ENCODE data around the gene SPTBN1.
A peak's percentile ranks its signal among the peaks of the same experiment; 100 is the strongest.

Gene SPTBN1

GRCh38 chr2:54636415-54637139, 180.4 kb downstream of the SPTBN1 start:
- intact Hi-C loops (cut with DNase I): no loop called here
- no peak for DNase-seq

DNA sequence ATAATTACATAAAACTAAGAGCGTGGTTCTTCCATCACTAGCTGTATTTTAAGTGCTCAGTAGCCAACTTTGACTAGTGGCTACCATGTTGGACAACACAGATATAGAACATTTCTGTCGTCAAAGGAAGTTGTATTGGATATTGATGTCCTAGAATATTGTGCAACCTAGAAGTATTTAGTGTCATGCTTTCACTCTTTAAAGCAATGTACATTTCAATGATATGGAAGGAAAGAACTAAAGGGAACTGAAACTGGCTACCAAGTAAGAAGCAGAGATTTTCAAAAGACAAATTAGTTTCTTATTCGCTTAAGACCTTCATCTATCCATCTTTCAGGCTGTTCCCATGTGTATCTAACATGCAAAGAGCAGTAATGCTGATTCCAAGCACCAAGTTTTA, 182.0 kb downstream of the SPTBN1 start:
- no peak for DNase-seq
- intact Hi-C loops (cut with DNase I): no loop called here

- no peak for DNase-seq
- intact Hi-C loops (cut with DNase I): no loop called here
Measured at GRCh38 chr2:54638774-54639187, 182.7 kb downstream of the SPTBN1 start.

DNA sequence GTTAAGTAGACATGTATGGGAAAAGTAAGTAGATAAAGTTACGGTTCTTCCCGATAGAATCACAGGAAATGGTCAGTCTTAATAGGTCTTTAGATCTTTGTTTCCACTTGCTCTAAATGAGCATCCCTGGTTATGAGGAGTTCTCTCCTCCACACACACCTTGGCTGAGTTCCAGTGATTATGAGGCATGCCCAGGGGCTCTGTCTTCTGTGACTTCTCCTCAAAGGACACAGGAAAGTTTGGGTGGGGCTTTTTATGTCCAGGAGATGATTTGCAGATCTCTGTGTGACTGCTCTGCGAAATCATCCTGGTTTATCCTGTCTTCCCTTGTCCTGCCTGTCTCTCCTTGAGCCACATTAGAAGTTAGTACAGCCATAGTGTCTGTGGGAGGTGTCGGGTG, 183.5 kb downstream of the SPTBN1 start:
- DNase-seq: no peak
- intact Hi-C loops (cut with DNase I): loop anchor here (10.0 kb wide), 1 partner anchor 115 kb away; no protein-coding TSS in a partner anchor

- DNase-seq: no peak
- intact Hi-C loops (cut with DNase I): loop anchor here (10.0 kb wide), 1 partner anchor 116 kb away; no protein-coding TSS in a partner anchor
Measured at GRCh38 chr2:54640834-54641540, 184.9 kb downstream of the SPTBN1 start.

DNA sequence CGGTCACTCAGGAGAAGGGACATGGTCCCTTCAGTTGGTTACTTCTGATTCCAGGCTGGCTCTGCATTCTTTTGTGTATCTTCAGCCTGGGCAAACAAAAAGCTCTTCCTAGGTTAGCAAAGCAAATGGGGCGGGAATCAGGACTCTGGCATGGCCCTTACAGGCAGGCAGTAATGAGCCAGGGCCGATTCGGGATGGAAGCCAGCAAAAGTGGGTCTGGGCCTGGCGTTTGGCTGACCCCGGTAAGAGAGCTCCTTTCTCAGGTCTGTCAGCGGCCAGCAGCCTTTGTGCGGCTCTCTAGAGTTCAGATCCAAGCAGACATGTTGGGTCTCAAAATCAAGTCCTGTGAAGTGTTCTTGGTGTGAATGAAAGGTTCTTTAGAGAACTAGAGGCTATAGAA, 185.9 kb downstream of the SPTBN1 start:
- intact Hi-C loops (cut with DNase I): loop anchor here (10.0 kb wide), 1 partner anchor 117 kb away; no protein-coding TSS in a partner anchor
- DNase-seq: peak in 6 of 10 donors; percentile 45 to 86 (median 66)

- no peak for DNase-seq
- intact Hi-C loops (cut with DNase I): loop anchor here (10.0 kb wide), 1 partner anchor 118 kb away; no protein-coding TSS in a partner anchor
Measured at GRCh38 chr2:54642677-54643430, 186.7 kb downstream of the SPTBN1 start.

DNA sequence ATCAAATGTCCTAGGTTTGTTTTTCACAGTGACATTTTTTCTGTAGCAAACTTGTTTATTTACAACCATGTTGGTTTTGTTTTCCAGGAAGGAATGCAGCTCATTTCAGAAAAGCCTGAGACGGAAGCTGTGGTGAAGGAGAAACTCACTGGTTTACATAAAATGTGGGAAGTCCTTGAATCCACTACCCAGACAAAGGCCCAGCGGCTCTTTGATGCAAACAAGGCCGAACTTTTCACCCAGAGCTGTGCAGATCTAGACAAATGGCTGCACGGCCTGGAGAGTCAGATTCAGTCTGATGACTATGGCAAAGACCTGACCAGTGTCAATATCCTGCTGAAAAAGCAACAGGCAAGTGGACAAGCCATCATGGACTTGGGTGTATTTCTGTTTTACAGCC, 188.1 kb downstream of the SPTBN1 start:
- intact Hi-C loops (cut with DNase I): loop anchor here (10.0 kb wide), 1 partner anchor 119 kb away; no protein-coding TSS in a partner anchor
- DNase-seq: no peak

GRCh38 chr2:54646170-54646927, 190.2 kb downstream of the SPTBN1 start:
- intact Hi-C loops (cut with DNase I): loop anchor here (10.0 kb wide), 1 partner anchor 122 kb away; no protein-coding TSS in a partner anchor
- DNase-seq: no peak

- intact Hi-C loops (cut with DNase I): loop anchor here (10.0 kb wide), 1 partner anchor 123 kb away; no protein-coding TSS in a partner anchor
- DNase-seq: no peak
Measured at GRCh38 chr2:54648256-54648655, 192.1 kb downstream of the SPTBN1 start.

GRCh38 chr2:54649191-54649590, 193.1 kb downstream of the SPTBN1 start:
- intact Hi-C loops (cut with DNase I): loop anchor here (10.0 kb wide), 1 partner anchor 124 kb away; no protein-coding TSS in a partner anchor
- DNase-seq: no peak

DNA sequence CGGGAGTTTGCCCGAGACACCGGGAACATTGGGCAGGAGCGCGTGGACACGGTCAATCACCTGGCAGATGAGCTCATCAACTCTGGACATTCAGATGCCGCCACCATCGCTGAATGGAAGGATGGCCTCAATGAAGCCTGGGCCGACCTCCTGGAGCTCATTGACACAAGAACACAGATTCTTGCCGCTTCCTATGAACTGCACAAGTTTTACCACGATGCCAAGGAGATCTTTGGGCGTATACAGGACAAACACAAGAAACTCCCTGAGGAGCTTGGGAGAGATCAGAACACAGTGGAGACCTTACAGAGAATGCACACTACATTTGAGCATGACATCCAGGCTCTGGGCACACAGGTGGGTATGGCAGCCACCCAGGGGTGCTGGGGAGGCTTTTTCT, 193.5 kb downstream of the SPTBN1 start:
- DNase-seq: no peak
- intact Hi-C loops (cut with DNase I): loop anchor here (10.0 kb wide), 1 partner anchor 125 kb away; no protein-coding TSS in a partner anchor

DNA sequence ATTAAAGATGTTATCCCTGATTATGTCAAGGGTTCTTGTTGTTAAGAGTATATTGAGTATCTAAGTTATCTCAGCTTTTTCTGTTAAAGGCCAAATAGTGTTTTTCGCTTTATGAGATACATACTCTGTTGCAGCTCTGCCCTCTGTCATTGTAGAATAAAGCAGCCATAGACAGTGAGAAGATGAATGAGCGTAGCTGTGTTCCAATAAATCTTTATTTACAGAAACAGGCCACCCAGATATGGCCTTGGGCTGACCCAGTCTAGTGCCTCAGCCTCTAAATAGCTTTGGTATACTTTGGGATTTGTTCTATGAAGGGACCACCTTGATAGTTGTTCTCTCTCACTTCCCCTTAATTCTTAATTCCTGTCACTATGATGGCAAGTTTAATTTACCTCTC, 194.5 kb downstream of the SPTBN1 start:
- intact Hi-C loops (cut with DNase I): no loop called here
- DNase-seq: no peak

DNA sequence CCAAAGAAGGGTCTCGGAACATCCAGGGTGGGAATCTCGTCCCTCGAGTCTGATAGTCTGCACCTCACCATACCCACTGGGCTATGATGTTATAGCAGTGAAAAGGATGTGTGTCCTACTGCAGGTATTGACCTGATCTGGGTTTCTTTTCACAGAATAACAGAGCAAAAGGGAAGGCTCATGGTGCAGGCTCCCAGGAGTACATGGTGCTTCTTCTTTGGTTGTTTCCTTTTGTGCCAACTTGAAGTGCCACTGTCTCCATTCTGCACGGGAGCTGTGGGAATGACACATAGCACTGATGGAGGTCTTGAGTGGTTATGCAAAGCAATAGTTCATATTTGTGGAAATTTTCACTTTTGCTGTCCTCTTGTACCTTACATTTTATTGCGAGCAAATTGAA, 195.2 kb downstream of the SPTBN1 start:
- DNase-seq: no peak
- intact Hi-C loops (cut with DNase I): no loop called here

DNA sequence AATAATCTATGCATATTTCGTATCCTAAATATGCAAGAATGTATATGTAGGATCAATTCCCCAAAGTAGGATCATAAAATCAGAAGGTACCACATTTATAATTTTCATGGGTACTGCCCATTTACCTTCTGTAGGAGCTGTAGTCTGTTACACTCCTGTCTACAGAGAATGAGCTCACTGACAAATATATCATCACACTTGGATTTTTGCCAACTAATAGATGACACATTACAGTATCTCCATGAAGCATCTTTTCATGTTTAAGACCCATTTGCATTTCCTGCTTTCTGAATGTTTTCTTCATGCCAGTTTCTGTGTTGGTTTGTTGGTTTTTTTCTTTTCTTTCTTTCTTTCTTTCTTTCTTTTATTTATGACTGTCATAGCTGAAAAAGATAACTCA, 196.4 kb downstream of the SPTBN1 start:
- intact Hi-C loops (cut with DNase I): no loop called here
- no peak for DNase-seq

- DNase-seq: peak in 1 of 10 donors; percentile 51
- intact Hi-C loops (cut with DNase I): no loop called here
Measured at GRCh38 chr2:54653572-54654204, 197.6 kb downstream of the SPTBN1 start.

GRCh38 chr2:54655046-54655809, 199.1 kb downstream of the SPTBN1 start:
- DNase-seq: peak in 1 of 10 donors; percentile 25
- intact Hi-C loops (cut with DNase I): no loop called here

GRCh38 chr2:54656863-54657262, 200.7 kb downstream of the SPTBN1 start:
- intact Hi-C loops (cut with DNase I): no loop called here
- no peak for DNase-seq

DNA sequence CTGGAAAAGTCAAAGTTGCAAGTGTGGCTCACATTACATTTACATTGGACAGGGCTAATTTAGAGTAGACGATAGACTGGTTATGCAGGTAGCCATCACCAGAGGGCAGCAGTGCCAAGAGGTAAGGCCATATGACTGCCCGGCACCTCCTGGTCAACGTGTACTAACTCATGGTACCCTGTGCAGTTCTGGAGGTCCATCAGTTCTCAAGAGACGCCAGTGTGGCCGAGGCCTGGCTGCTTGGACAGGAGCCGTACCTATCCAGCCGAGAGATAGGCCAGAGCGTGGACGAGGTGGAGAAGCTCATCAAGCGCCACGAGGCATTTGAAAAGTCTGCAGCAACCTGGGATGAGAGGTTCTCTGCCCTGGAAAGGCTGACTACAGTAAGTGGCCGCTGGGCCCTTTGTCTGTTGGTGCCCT, 201.5 kb downstream of the SPTBN1 start:
- peak in 6 of 10 donors; percentile 47 to 92 (median 50) for DNase-seq
- intact Hi-C loops (cut with DNase I): no loop called here

Data from posterior cingulate gyrus (tissue), 11 donors.